ENCODE measurements around the gene CROCC2. TPM values are rescaled to one million over a fixed set of nuclear protein-coding genes. Genes with fewer than 3 reads are reported as not detected.

The CROCC2 gene
- polyA plus RNA-seq, 3 donors: 0.04 TPM; not detected in 2

- no peak for DNase-seq (ENCODE audit: low read depth in 3 of 3, low spot score in 2 of 3)
These were observed 47.6 kb downstream of the CROCC2 start for GRCh38 chr2:240953426-240954410.

GRCh38 chr2:240954436-240955305 is 48.5 kb downstream of the CROCC2 start:
- no peak for DNase-seq (ENCODE audit: low read depth in 3 of 3, low spot score in 2 of 3)

- no peak for DNase-seq (ENCODE audit: low read depth in 3 of 3, low spot score in 2 of 3)
These were observed 49.4 kb downstream of the CROCC2 start for GRCh38 chr2:240955306-240956170.

- DNase-seq (ENCODE audit: low read depth in 3 of 3, low spot score in 2 of 3): no peak
These were observed 50.2 kb downstream of the CROCC2 start for GRCh38 chr2:240956171-240956934.

- no peak for DNase-seq (ENCODE audit: low read depth in 3 of 3, low spot score in 2 of 3)
These were observed 51.0 kb downstream of the CROCC2 start for GRCh38 chr2:240956935-240957655.

- DNase-seq (ENCODE audit: low read depth in 3 of 3, low spot score in 2 of 3): no peak
These were observed 51.7 kb downstream of the CROCC2 start for GRCh38 chr2:240957656-240958365.

- no peak for DNase-seq (ENCODE audit: low read depth in 3 of 3, low spot score in 2 of 3)
These were observed 52.5 kb downstream of the CROCC2 start for GRCh38 chr2:240958366-240959213.

- DNase-seq (ENCODE audit: low read depth in 3 of 3, low spot score in 2 of 3): no peak
These were observed 53.2 kb downstream of the CROCC2 start for GRCh38 chr2:240959214-240959940.

GRCh38 chr2:240959941-240960308 is 53.8 kb downstream of the CROCC2 start:
- DNase-seq (ENCODE audit: low read depth in 3 of 3, low spot score in 2 of 3): no peak

GRCh38 chr2:240960309-240960970 is 54.3 kb downstream of the CROCC2 start:
- DNase-seq (ENCODE audit: low read depth in 3 of 3, low spot score in 2 of 3): peak in 2 of 3 donors; percentile 64 to 68

- peak in 2 of 3 donors; percentile 27 to 35 for DNase-seq (ENCODE audit: low read depth in 3 of 3, low spot score in 2 of 3)
These were observed 55.1 kb downstream of the CROCC2 start for GRCh38 chr2:240960971-240961876.

GRCh38 chr2:240961910-240962299 is 55.8 kb downstream of the CROCC2 start:
- no peak for DNase-seq (ENCODE audit: low read depth in 3 of 3, low spot score in 2 of 3)

- DNase-seq (ENCODE audit: low read depth in 3 of 3, low spot score in 2 of 3): peak in 2 of 3 donors; percentile 75 to 77
These were observed 56.3 kb downstream of the CROCC2 start for GRCh38 chr2:240962300-240963064.

GRCh38 chr2:240963065-240963867 is 57.1 kb downstream of the CROCC2 start:
- DNase-seq (ENCODE audit: low read depth in 3 of 3, low spot score in 2 of 3): no peak

All from right renal cortex interstitium (tissue), 3 donors.